ENCODE data around the gene INF2.
A peak's percentile ranks its signal among the peaks of the same experiment; 100 is the strongest.
"Not testable (repeated sequence)": the region's sequence is repeated elsewhere in the genome, so short reads cannot be mapped to it uniquely, and the experiment has no call there.

The INF2 gene

DNA sequence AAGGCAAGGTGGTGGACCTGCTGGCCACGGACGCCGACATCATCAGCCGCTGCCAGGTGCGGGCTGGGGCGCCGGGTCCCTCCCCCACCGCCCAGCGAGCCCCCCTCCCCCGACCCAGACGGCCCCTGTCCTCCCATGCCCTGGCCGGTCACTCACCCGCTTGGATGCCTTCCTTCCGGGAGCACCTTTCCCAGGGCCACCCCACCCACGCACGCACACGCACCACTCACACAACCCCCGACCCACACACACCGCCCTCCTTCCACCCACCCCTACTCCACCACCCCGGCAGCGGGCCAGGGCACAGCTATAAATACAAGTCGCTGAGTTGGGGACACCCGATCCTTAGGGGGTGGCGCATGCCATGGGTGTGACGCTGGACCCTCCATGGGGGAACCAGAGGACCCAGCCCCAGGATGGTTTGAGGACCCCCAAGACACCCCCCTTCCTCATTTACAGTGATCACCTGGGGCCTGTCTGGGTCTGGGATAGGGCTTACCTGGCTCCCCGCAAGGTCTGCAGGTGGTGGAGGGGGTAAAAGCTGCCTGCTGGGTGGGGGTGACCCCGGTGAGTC, 35.1 kb downstream of the INF2 start:
- DNase-seq: peak; percentile 15 to 28

DNA sequence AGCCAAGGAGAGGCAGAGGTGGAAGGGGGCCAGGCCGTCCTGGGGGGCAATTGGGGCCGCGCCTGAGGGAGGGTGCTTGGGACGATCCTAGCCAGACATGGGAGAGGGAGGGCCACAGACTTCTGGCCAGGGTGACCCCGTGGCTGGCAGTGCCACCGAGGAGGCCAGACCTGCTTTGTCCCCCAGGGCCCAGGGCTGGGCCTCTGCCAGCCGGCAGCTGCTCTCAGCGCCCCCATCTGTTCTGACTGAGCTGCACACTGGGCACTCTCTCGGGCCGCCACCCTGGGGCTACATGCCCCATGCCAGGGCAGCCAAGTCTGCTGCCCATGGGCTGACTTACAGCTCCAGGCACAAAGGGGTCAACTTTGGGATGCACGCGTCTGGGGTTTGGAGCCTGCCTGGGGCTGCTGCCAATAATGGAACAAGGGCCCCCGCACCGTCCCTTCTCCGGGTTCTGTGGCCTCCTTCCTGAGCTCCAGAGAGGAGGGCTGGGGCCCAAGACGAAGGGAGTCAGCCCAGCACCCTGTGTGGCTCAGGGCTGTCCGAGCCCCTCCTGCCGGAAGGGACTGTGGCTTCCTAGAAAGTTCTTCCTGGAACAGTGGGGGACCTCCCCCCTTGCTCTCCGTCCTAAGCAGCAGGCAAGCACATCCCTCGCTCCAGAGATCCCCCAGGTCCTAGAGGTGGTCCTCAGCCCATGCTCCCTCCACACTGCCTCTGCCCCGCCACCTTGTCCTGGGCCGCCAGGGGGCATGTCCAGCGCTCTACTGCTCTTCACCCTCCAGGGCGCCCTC, 35.8 kb downstream of the INF2 start:
- DNase-seq: no peak

DNA sequence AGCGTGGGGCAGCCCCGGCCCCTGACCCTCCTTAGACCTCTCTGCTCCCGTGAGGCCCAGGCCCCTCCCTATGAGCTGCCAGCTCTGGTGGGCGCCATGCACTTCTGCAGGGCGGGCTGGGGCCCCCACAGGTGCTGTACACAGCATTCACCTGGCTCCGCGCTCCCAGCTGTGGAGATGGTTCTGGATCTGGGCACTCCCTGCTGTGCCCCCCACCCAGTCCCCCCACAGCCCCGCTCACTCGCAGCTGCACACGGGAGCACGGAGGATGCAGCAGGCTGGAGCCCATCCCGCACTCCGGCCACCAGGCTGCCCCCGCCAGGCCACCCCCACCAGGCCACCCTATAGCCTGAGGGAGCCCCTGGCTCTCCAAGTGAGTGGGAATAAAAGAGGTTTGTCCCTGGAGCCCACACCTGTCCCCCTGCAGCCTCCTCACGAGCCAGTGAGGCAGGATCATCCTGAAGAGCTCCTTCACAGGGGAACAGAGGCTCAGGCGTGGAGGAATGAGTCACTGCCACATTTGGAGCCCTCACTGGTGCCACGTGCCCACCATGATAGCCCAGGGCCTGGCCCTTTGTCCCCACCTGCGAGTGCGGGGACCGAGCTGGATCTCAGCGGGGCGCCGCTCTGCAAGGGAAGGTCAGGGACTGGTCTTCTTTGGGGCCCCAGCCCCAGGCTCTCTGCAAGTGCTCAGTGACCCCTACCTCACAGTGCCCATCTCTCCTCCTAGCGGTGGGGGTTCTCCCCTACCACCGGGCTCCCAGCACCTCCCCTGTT, 36.5 kb downstream of the INF2 start:
- DNase-seq: no peak

DNA sequence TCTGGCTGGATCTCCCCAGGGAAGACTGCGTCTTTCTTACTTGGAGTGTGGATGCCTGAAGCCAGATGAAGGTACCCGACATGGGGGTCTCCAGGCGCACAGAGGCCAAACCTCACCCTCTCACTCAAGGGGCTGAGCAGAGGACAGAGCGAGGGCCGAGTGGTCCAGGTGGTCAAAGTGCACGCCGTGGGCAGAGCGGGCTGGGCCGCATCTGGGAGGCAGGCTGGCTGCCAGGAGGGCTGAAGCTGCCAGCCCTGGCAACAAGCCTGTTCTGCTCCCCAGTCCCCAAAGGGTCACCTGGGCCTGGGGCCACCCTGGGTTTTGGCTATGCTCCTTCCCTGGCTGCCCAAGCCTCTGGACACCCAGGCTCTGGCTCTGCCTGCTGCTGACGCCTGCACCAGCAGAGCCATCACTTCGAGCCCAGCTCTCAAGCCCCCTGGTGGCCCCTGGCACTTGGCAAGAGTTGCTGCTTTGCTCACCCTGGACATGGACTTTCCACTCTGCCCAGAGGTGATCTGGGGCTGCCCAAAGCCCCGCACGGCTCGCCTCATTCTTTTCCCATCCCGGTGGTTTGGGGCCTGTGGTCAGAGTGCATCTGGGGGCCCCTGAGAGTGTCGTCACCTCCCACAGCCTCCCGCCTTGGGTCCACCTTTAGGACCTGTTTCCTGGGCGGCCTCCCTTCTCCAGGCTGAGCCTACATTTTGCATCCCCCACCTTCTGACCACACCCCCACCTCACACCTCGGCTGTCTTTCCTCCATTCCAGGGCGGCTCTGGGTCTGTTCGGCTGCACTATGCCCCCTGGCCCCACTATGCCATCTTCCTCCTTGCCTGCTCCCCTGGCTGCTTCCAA, 37.4 kb downstream of the INF2 start:
- DNase-seq: no peak

DNA sequence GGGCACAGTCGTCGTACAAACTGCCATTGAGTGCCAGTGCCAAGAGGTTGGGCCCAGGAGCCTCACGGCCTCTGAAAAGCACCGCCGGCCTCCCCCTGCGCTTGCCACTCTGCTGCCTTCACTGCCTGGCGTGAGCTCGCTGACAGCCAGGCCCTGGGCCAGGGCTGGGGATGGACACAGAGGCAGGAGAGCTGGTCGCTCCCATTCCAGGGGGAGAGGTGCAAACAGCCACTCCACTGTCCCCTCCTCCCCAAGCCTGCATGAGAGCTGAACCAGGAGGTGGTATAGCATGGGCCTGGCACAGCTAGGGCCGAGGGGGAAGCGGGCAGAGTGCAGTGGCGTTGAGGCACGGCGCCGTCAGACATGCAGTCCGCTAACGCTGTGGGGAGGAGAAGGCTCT, 39.2 kb downstream of the INF2 start:
- DNase-seq: no peak

DNA sequence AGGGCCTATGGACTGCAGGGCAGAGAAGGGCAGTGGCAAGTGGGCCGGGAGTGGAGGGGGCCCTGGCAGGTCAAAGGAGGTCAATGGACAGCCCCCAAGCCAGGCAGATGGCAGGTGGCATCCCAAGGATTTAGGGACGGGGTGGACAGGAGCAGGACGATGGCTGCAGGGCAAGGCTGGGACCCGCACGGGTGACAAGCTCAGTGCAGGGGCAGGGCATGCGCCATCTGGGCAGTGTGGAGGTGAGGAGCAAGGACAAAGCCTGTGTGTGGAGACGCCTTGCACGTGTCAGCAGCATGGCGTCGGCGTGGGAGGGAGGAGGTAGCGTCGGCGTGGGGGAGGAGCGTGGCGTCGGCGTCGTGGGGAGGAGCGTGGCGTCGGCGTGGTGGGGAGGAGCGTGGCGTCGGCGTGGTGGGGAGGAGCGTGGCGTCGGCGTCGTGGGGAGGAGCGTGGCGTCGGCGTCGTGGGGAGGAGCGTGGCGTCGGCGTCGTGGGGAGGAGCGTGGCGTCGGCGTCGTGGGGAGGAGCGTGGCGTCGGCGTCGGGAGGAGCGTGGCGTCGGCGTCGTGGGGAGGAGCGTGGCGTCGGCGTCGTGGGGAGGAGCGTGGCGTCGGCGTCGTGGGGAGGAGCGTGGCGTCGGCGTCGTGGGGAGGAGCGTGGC, 39.9 kb downstream of the INF2 start:
- DNase-seq: not testable (repeated sequence)

DNA sequence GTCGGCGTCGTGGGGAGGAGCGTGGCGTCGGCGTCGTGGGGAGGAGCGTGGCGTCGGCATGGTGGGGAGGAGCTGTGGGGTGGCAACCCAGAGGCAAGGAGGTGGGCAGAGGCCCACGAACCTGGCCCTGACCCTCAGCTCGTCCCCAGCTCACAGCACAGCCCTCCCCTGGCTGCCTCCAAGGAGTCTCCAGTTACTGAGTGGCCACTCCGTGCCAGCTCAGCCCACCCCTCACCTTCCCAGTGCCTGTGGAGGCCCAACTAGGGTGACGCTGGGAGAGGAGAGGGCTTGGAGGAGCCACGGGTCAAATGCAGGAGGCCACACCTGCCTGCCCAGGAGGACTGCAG, 40.4 kb downstream of the INF2 start:
- DNase-seq: no peak

DNA sequence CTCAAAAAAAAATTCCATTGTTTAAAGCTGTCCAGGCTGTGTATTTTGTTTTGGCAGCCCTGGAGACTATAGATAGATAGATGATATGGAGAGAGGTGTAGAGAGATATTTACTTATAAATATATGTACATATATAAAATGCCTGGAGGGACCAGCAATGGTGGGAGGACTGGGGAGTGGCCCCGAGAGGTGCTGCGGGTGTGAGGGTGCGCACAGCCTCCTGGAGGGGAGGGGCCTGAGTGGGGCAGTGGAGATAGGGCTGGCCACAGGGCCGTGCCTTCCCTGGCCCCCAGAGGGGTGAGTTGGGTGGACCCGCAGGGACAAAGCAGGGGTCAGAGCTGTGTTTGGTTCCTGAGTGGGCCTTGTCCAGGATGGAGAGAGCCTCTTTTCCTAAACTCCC, 41.1 kb downstream of the INF2 start:
- no peak for DNase-seq

DNA sequence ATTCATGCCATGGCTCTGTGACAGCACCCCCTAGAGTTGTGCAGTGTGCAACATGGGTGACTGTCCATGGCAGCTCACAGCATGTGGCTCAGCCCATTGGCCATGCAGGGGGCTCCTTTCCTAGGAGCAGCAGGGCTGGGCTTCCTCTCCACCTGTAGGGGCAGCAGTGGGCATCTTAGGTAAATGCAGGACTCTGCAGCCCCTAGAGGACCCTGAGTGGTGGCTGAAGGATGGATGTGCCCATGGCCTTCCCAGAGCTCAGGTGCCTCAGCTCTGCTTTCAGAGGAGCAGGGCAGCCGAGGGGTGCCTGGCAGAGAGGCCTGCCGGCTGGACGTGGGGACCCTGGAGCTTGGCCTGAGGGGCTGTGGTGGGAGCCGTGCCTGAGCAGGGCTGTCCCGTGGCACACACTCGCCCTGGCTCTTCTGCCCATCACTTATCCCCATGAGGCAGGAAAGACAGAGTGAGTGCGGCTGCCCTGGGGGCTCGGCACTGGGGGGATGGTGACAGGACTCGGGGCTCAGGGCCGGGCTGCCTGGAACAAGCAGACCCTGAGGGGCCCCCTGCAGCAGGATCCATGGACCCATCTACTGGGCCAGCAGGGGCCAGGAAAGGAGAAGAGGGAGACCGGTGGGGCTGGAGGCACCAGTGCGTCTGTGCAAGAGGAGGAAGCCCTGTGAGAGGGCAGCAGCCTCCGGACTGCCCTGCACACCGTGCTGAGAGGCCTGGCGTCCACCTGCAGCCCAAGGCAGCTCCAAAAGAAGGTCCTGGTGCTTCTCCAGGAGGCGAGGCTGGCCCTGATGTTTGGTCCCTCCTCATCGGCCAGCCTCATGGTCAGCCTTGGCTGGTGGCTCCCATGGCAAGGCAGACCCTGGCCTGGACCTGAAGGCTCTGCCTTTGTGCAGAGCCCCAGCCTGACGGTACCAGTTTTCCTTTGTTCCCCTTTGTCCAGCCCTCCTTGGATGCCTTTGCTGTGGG, 42.2 kb downstream of the INF2 start:
- no peak for DNase-seq

DNA sequence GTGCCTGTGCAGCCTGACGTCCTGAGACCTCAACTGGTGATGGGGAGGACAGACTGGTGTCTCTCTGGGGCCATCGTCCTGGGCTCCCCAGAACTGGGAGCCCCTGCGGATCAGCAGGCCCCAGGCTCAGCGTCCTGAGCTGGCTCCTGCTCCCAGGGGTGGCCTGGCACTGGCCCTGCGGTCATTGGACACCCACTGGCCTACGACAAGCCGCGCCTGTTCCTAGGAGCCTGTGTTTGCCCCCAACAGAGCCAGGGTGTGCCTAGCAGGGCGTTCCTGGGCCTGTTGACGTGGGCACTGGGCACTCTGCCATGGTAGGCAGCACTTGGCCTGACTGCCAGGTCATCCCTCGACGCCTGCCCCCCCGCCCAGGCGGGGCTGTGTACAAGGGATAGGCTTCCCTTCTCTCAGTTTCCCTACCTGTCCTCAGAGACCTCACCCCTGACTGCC, 43.0 kb downstream of the INF2 start:
- no peak for DNase-seq

DNA sequence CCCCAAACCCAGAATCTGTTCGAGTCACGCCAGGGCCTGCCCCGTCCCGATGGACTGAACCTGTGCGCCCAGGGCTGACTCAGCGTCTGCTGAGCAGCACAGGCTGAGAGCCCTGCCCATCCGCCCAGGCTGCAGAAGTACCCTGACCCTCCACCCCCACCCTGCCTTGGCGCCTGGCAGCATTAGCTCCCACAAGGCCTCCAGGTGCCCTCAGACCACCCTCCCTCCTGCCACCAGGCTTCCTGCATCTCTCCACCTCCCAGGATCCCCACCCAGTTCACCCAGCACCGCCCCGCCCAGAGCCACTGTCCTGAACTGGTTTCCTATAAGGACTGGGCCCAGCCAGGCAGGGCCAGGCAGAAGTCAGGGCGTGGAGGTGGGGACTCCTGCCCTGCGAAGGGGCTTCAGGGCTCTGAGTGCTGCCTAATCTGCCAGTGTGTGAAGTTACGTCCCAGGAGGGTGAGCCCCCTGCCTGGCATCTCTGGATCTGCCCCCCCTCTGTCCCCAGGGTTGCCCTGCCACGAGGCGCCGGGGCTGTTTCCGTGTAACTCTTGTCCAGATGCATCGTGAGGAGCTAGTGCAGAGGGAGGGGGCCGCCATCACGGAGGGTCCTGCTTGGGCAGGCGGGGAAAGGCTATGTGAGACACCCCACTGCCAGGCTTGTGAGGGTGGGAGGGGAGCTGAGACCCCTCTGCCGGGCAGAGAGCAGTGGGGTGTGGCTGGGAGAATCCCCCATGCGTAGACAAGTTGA, 43.7 kb downstream of the INF2 start:
- DNase-seq: no peak

DNA sequence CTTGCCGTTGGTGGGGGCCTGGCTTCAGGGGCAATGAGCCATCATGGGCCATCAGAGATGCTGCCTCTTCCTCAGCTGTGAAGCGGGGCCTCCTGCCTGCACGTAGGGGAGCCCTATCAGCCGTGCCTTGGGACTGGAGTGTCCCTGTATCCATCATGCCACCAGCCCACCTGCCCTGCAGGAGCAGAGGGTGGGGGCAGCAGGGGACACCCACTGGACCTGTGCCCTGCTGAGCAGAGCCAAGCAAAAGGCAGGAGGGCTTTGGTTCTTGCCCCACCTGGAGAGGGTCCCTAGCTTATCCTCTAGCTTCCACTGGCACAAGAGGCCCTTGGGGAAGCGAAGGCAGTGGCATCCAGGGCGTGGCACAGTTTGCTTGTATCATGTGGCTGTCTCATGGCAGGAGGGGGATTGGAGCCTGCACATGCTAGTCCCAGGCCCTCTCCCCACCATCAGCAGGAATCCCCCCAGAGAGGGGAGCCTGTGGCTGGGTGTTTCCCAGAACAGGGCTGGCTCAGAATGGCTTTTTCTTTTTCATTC, 44.7 kb downstream of the INF2 start:
- no peak for DNase-seq

DNA sequence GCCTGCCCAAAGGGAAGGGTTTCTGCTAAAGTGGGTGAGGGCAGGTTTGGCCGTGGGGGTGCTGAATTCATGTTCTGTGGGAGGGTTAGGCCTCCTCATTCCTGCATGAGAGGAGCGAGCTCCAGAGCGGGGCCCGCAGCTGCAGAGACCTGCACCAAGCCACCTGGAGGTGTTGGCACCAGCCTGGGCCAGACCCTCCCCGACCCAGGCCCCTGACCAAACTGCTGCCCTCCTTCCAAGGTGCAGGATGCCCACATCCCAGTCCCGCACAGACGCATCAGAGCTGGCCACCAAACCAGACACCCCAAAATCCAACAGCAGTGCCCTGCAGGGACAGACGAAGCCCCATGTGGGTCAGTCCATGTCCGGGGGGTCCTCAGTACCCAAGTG, 45.2 kb downstream of the INF2 start:
- no peak for DNase-seq

DNA sequence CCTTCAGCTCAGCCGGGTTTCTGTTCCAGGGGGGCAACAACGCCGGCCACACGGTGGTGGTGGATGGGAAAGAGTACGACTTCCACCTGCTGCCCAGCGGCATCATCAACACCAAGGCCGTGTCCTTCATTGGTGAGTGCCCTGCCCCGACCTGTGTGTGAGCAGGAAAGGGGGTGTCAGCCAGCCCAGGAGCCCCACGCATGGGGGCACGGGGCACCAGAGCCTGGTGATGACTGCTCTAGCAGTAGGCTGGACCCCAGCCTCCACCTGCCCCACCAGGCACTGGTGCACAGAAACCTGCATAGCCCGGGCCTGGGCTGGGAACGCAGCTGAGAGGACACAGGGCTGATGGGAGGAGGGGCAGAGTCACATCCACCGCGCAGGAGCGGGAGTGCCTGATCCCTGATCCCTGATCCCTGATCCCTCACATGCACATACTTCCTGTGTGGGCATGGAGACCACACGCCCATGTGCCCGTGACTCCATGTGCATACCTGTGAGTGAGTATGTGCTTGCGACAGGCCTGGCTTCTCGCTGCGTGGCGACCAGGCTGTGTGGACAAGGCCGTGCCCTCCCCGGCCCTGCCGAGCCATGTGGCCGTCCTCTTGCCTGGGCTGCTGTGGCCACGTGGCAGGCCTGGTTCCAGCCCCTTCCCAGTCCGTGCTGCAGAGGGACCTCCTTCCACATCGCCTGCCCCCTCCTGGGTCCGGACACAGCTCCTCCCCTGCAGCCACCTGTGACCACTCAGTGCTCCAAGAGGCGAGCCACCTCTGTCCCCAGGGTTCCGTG, 45.8 kb downstream of the INF2 start:
- DNase-seq: no peak

DNA sequence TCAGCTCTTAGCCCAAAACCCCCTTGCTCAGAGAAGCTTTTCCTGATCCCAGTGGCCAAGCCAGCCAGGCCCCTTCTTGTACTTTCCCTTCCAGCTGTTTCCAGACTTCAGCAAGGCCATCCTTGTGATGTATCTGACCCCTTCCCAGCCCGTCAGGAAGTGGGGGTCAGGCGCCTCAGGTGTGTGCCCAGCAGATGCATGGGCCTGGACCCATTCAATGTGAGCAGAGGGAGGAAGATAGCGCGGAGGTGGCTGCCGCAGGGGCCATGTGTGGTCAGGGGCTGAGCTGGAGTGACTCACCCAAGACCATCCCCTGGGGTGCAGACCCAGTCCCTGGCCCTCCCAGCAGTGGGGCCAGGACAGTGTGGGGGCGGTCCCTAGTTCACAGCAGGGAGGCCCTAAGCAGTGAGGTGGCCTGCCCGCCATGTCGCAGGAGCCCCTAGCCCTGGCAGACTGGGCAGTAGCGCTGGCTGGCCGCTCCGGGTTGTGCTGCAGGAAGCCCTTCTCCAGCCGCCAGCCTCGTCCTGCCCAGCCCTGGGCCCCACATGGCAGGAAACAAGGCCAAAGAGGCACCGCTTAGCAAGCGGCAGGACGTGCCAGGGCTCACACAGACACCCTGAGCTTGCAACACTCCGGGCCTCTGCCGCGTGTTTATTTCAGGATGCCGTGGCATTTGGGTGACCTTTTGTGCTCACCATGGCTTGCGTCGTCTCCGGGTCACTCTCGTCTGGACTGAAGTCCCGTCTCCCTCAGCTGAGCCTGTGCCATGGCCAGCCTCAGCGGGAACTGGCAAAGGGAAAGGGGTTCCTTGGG, 46.6 kb downstream of the INF2 start:
- DNase-seq: no peak

DNA sequence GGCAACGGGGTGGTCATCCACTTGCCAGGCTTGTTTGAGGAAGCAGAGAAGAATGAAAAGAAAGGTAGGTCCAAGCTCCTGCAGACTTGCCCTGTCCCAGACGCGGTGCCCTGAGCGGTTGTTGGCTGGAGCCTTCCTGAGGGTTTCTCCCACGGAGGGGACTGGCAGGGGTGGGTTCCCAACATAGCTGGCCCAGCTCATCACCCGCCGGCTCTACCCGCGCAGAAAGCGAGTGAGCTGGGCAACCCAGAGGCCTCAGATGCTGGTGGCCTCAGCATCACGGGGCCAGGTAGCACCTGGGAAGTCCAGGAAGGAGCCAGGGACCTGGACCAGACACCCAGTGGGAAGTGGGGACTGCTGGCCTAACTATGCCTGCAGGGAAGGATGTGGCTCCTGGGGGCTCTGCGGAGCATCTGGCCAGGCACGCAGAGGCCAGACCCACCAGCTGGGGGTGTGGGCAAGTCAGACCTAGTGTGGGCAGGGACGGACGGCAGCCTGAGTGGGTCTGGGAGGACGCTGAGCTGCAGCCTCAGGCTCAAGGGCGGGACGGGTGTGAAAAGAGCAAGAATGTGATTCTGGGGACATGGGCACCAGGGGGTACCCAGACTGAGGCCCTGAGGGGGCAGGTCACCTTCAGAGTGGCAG, 49.1 kb downstream of the INF2 start:
- no peak for DNase-seq

DNA sequence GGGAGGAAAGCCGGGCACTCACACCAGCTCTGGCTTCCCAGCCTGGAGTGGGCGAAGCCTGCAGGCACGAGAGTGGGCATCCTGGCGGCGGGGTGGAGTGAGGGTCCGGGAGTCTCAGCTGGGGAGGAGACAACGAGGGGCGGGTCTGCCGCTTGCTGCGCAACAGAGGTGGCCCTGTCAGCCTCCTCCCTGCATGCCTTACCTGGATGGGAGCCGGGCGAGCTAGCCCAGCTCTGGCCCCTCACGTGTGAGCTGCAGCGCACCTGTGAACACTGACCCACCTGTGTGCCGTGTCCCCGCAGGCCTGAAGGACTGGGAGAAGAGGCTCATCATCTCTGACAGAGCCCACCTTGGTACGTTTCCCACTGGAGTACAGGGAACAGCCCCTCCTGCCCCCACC, 49.6 kb downstream of the INF2 start:
- no peak for DNase-seq
